Measurements from ENCODE around the gene ARSK.

The ARSK gene, protein sequence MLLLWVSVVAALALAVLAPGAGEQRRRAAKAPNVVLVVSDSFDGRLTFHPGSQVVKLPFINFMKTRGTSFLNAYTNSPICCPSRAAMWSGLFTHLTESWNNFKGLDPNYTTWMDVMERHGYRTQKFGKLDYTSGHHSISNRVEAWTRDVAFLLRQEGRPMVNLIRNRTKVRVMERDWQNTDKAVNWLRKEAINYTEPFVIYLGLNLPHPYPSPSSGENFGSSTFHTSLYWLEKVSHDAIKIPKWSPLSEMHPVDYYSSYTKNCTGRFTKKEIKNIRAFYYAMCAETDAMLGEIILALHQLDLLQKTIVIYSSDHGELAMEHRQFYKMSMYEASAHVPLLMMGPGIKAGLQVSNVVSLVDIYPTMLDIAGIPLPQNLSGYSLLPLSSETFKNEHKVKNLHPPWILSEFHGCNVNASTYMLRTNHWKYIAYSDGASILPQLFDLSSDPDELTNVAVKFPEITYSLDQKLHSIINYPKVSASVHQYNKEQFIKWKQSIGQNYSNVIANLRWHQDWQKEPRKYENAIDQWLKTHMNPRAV

DNA sequence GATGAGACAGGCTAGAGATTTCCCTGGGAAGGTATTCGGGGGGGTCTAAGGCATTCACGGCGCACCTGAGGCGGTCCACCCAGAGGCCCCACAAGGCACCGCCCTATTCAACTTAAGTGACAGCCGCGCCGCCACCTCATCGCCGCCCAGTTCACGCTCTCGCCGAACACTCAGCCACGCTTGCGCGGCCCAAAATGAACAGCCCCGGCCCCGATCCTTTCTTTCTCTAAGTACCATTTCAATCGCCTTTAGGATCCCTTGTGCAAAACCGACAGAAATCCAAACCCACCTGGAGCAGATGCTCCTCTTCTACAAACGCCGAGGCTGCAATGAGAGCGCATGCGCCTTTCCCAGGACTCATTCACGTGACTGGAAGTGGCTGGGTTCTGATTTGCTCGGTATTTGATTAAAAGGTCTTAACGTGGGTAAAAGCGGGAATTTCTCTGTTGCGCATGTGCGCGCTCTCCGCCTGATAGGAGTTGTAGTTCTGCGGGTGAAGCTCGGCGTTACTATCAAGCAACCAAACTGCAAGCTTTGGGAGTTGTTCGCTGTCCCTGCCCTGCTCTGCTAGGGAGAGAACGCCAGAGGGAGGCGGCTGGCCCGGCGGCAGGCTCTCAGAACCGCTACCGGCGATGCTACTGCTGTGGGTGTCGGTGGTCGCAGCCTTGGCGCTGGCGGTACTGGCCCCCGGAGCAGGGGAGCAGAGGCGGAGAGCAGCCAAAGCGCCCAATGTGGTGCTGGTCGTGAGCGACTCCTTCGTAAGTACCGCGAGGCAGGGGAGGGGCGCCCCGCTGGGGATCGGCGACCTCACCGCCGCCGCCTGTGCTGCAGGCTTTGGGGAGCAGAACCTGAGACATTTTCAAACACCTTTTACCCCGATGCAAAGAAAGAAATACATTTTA lies at the start of gene ARSK, which contains the start of gene SKIC3:
Gene ARSK, plus strand, starts transcription at position 455 of the 902 bp plus-strand sequence. Its CDS starts 178 bp downstream, at position 633.
Gene SKIC3, minus strand, starts transcription at position 331 of the 902 bp plus-strand sequence. CDS start 7,827 bp downstream, outside the sequence.
- Histone ChIP-seq H3K36me3 (ENCODE audit: control insufficient read depth in 1 of 2, insufficient read depth in 2 of 2, low read length in 2 of 2) (peaks cover 0 to 5% of the 10 kb centered on the region in 2 donors), H3K27ac (ENCODE audit: low read depth, low read length) (peak within 1 kb of the TSS; percentile 63), H3K9me3 (ENCODE audit: control insufficient read depth in 1 of 2, low read length in 2 of 2) (no peaks in the 10 kb centered on the region), H3K9ac (ENCODE audit: low read depth in 1 of 2, low read length in 2 of 2) (peak within 1 kb of the TSS; percentile 76 to 80), H3K27me3 (ENCODE audit: control insufficient read depth in 1 of 2, insufficient read depth in 2 of 2, low read length in 2 of 2) (no peaks in the 10 kb centered on the region), H3K4me1 (ENCODE audit: control insufficient read depth in 1 of 2, insufficient read depth in 2 of 2, low read length in 2 of 2) (peaks cover 14 to 18% of the 10 kb centered on the region in 2 donors), H3K4me3 (ENCODE audit: low read depth in 1 of 2, low read length in 2 of 2) (peak within 1 kb of the TSS; percentile 96 to 97)

DNA sequence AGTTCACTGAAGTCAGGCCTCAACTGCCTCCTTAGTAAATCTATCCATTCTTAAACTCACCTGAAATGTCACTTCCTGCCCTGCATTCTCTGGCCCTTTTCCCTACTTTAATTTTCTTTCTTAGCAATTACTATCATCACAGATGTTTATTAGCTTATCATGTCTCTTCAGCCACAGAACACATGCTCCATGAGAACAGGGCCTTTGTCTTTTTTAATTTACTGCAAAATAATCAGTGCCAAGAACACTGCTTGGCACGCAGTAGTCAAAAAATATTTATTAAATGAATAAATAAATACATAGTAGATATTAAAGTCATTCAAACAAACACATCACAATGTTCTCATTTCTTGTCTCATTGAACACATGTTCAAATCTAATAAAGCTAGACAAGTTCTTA lies 46.4 kb upstream of the ARSK start:
- Histone ChIP-seq H3K27ac (ENCODE audit: low read depth, low read length) (no peak overlapping the region), H3K9ac (ENCODE audit: low read depth in 1 of 2, low read length in 2 of 2) (no peak overlapping the region), H3K36me3 (ENCODE audit: control insufficient read depth in 1 of 2, insufficient read depth in 2 of 2, low read length in 2 of 2) (peaks cover 11 to 60% of the 10 kb centered on the region in 2 donors), H3K27me3 (ENCODE audit: control insufficient read depth in 1 of 2, insufficient read depth in 2 of 2, low read length in 2 of 2) (no peaks in the 10 kb centered on the region), H3K9me3 (ENCODE audit: control insufficient read depth in 1 of 2, low read length in 2 of 2) (no peaks in the 10 kb centered on the region), H3K4me1 (ENCODE audit: control insufficient read depth in 1 of 2, insufficient read depth in 2 of 2, low read length in 2 of 2) (no peaks in the 10 kb centered on the region), H3K4me3 (ENCODE audit: low read depth in 1 of 2, low read length in 2 of 2) (no peak overlapping the region)

DNA sequence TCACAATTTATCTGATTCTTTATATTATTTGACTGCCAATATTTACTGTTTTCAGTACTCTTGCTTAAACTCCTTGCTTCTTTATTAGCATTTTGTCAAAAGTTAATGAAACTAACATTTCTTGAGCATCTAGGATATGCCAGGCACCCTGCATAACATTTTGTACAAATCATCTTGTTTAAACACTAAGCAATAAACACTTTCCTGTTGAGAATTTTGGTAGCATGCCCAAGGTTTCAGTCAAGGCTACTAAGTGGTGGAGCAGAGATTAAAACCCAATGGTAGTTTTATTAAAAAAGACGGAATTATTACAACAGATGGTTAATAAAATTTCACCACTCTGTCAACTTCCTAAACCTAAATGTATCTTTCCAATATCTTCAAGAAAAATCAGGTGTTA lies 43.3 kb upstream of the ARSK start:
- peaks cover 13 to 80% of the 10 kb centered on the region in 2 donors for H3K36me3 ChIP-seq (ENCODE audit: control insufficient read depth in 1 of 2, insufficient read depth in 2 of 2, low read length in 2 of 2)
- no peaks in the 10 kb centered on the region for H3K4me1 ChIP-seq (ENCODE audit: control insufficient read depth in 1 of 2, insufficient read depth in 2 of 2, low read length in 2 of 2)

GRCh38 chr5:95518417-95518816 lies 36.5 kb upstream of the ARSK start:
- peaks cover 14 to 68% of the 10 kb centered on the region in 2 donors for H3K36me3 ChIP-seq (ENCODE audit: control insufficient read depth in 1 of 2, insufficient read depth in 2 of 2, low read length in 2 of 2)
- no peak overlapping the region for H3K4me3 ChIP-seq (ENCODE audit: low read depth in 1 of 2, low read length in 2 of 2)
- H3K27ac ChIP-seq (ENCODE audit: low read depth, low read length) = no peak overlapping the region
- no peak overlapping the region for H3K9ac ChIP-seq (ENCODE audit: low read depth in 1 of 2, low read length in 2 of 2)
- no peaks in the 10 kb centered on the region for H3K27me3 ChIP-seq (ENCODE audit: control insufficient read depth in 1 of 2, insufficient read depth in 2 of 2, low read length in 2 of 2)
- no peaks in the 10 kb centered on the region for H3K9me3 ChIP-seq (ENCODE audit: control insufficient read depth in 1 of 2, low read length in 2 of 2)
- no peaks in the 10 kb centered on the region for H3K4me1 ChIP-seq (ENCODE audit: control insufficient read depth in 1 of 2, insufficient read depth in 2 of 2, low read length in 2 of 2)

More for the DNA sequence above, 43.3 kb upstream of the ARSK start:
- Histone ChIP-seq H3K27ac (ENCODE audit: low read depth, low read length) (no peak overlapping the region), H3K9ac (ENCODE audit: low read depth in 1 of 2, low read length in 2 of 2) (no peak overlapping the region), H3K9me3 (ENCODE audit: control insufficient read depth in 1 of 2, low read length in 2 of 2) (no peaks in the 10 kb centered on the region), H3K4me3 (ENCODE audit: low read depth in 1 of 2, low read length in 2 of 2) (no peak overlapping the region), H3K27me3 (ENCODE audit: control insufficient read depth in 1 of 2, insufficient read depth in 2 of 2, low read length in 2 of 2) (no peaks in the 10 kb centered on the region)

DNA sequence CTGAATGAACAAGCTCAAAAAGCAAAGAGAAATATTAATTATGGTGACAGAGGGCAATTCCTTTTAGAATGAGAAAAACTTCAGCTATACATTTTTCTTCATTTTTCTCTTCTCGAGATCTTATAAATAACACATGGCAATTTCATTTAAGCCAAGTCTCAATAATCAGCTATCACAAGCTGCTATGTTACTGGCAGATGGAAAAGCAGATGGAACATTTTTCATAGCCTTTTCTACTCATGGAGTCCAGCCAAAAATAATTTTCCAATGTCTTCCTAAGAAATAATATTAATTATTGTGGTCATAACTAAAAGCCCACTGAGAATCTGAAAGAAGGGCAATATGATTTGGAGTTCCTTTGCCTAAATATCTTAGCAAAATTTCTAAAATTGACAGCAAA lies 35.8 kb upstream of the ARSK start:
- H3K9ac ChIP-seq (ENCODE audit: low read depth in 1 of 2, low read length in 2 of 2) = no peak overlapping the region
- no peak overlapping the region for H3K27ac ChIP-seq (ENCODE audit: low read depth, low read length)
- H3K27me3 ChIP-seq (ENCODE audit: control insufficient read depth in 1 of 2, insufficient read depth in 2 of 2, low read length in 2 of 2) = no peaks in the 10 kb centered on the region
- H3K9me3 ChIP-seq (ENCODE audit: control insufficient read depth in 1 of 2, low read length in 2 of 2) = no peaks in the 10 kb centered on the region
- no peaks in the 10 kb centered on the region for H3K4me1 ChIP-seq (ENCODE audit: control insufficient read depth in 1 of 2, insufficient read depth in 2 of 2, low read length in 2 of 2)
- H3K36me3 ChIP-seq (ENCODE audit: control insufficient read depth in 1 of 2, insufficient read depth in 2 of 2, low read length in 2 of 2) = peaks cover 13 to 68% of the 10 kb centered on the region in 2 donors
- H3K4me3 ChIP-seq (ENCODE audit: low read depth in 1 of 2, low read length in 2 of 2) = no peak overlapping the region

- Histone ChIP-seq H3K4me1 (ENCODE audit: control insufficient read depth in 1 of 2, insufficient read depth in 2 of 2, low read length in 2 of 2) (no peaks in the 10 kb centered on the region), H3K27ac (ENCODE audit: low read depth, low read length) (no peak overlapping the region), H3K36me3 (ENCODE audit: control insufficient read depth in 1 of 2, insufficient read depth in 2 of 2, low read length in 2 of 2) (peaks cover 13 to 69% of the 10 kb centered on the region in 2 donors), H3K4me3 (ENCODE audit: low read depth in 1 of 2, low read length in 2 of 2) (no peak overlapping the region), H3K27me3 (ENCODE audit: control insufficient read depth in 1 of 2, insufficient read depth in 2 of 2, low read length in 2 of 2) (no peaks in the 10 kb centered on the region), H3K9ac (ENCODE audit: low read depth in 1 of 2, low read length in 2 of 2) (no peak overlapping the region), H3K9me3 (ENCODE audit: control insufficient read depth in 1 of 2, low read length in 2 of 2) (no peaks in the 10 kb centered on the region)
Measured at GRCh38 chr5:95519681-95520080, 35.2 kb upstream of the ARSK start.

GRCh38 chr5:95520206-95520605 lies 34.7 kb upstream of the ARSK start:
- no peak overlapping the region for H3K9ac ChIP-seq (ENCODE audit: low read depth in 1 of 2, low read length in 2 of 2)
- H3K4me3 ChIP-seq (ENCODE audit: low read depth in 1 of 2, low read length in 2 of 2) = no peak overlapping the region
- no peaks in the 10 kb centered on the region for H3K27me3 ChIP-seq (ENCODE audit: control insufficient read depth in 1 of 2, insufficient read depth in 2 of 2, low read length in 2 of 2)
- H3K4me1 ChIP-seq (ENCODE audit: control insufficient read depth in 1 of 2, insufficient read depth in 2 of 2, low read length in 2 of 2) = no peaks in the 10 kb centered on the region
- no peaks in the 10 kb centered on the region for H3K9me3 ChIP-seq (ENCODE audit: control insufficient read depth in 1 of 2, low read length in 2 of 2)
- H3K36me3 ChIP-seq (ENCODE audit: control insufficient read depth in 1 of 2, insufficient read depth in 2 of 2, low read length in 2 of 2) = peaks cover 13 to 68% of the 10 kb centered on the region in 2 donors
- H3K27ac ChIP-seq (ENCODE audit: low read depth, low read length) = no peak overlapping the region

GRCh38 chr5:95524423-95524822 lies 30.5 kb upstream of the ARSK start:
- H3K27ac ChIP-seq (ENCODE audit: low read depth, low read length) = no peak overlapping the region
- H3K27me3 ChIP-seq (ENCODE audit: control insufficient read depth in 1 of 2, insufficient read depth in 2 of 2, low read length in 2 of 2) = no peaks in the 10 kb centered on the region
- H3K4me1 ChIP-seq (ENCODE audit: control insufficient read depth in 1 of 2, insufficient read depth in 2 of 2, low read length in 2 of 2) = no peaks in the 10 kb centered on the region
- H3K9ac ChIP-seq (ENCODE audit: low read depth in 1 of 2, low read length in 2 of 2) = no peak overlapping the region
- H3K36me3 ChIP-seq (ENCODE audit: control insufficient read depth in 1 of 2, insufficient read depth in 2 of 2, low read length in 2 of 2) = peaks cover 15 to 65% of the 10 kb centered on the region in 2 donors
- H3K9me3 ChIP-seq (ENCODE audit: control insufficient read depth in 1 of 2, low read length in 2 of 2) = no peaks in the 10 kb centered on the region
- H3K4me3 ChIP-seq (ENCODE audit: low read depth in 1 of 2, low read length in 2 of 2) = no peak overlapping the region

GRCh38 chr5:95526871-95527270 lies 28.0 kb upstream of the ARSK start:
- no peaks in the 10 kb centered on the region for H3K27me3 ChIP-seq (ENCODE audit: control insufficient read depth in 1 of 2, insufficient read depth in 2 of 2, low read length in 2 of 2)
- no peak overlapping the region for H3K9ac ChIP-seq (ENCODE audit: low read depth in 1 of 2, low read length in 2 of 2)
- no peaks in the 10 kb centered on the region for H3K4me1 ChIP-seq (ENCODE audit: control insufficient read depth in 1 of 2, insufficient read depth in 2 of 2, low read length in 2 of 2)
- H3K4me3 ChIP-seq (ENCODE audit: low read depth in 1 of 2, low read length in 2 of 2) = no peak overlapping the region
- no peaks in the 10 kb centered on the region for H3K9me3 ChIP-seq (ENCODE audit: control insufficient read depth in 1 of 2, low read length in 2 of 2)
- H3K27ac ChIP-seq (ENCODE audit: low read depth, low read length) = no peak overlapping the region
- peaks cover 22 to 60% of the 10 kb centered on the region in 2 donors for H3K36me3 ChIP-seq (ENCODE audit: control insufficient read depth in 1 of 2, insufficient read depth in 2 of 2, low read length in 2 of 2)
